Activated CD4-positive, alpha-beta T cell treated with anti-CD3 and anti-CD28 coated beads, Interleukin-2, amount 10 ng/mL, durations not matched to agents 24 days and 14 days (primary cell): ENCODE measurements around the gene PPP2R2D. TPM values are rescaled to one million over a fixed set of nuclear protein-coding genes. Genes with fewer than 3 reads are reported as not detected.
"Not testable (repeated sequence)": the region's sequence is repeated elsewhere in the genome, so short reads cannot be mapped to it uniquely, and the experiment has no call there.

Experiments used
- DNase-seq: peaks from one replicate; pipeline ENCODE4 v3.0.0; 2022
- H3K27ac Mint-ChIP-seq: one replicate; pipeline ENCODE4 v1.8.0; 2022; ENCODE audit warnings: mild to moderate bottlenecking, mixed read lengths
- H3K27me3 Mint-ChIP-seq: one replicate; pipeline ENCODE4 v1.8.0; 2022; ENCODE audit warnings: mixed read lengths
- H3K36me3 Mint-ChIP-seq: one replicate; pipeline ENCODE4 v1.8.0; 2022; ENCODE audit warnings: low read depth, mild to moderate bottlenecking, mixed read lengths
- H3K4me1 Mint-ChIP-seq: one replicate; pipeline ENCODE4 v1.8.0; 2021; ENCODE audit warnings: mixed read lengths
- H3K4me3 Mint-ChIP-seq: one replicate; pipeline ENCODE4 v1.8.0; 2022; ENCODE audit warnings: mild to moderate bottlenecking, moderate library complexity, mixed read lengths
- H3K9me3 Mint-ChIP-seq: one replicate; pipeline ENCODE4 v1.8.0; 2021; ENCODE audit warnings: mixed read lengths
- intact Hi-C: fragments of 100-400 bp; cut with micrococcal nuclease; formaldehyde crosslinking; loops from one replicate; pipeline ENCODE4 v1.15.1; 2023
- total RNA-seq: library from RNA; stranded (reverse); gene quantifications from 2 replicates; pipeline ENCODE4 v1.2.3, GENCODE V29; 2022

Gene PPP2R2D
- total RNA-seq, 1 donor from 2014 or later = 36.2 TPM

- H3K4me1 Mint-ChIP-seq, H3K9me3 Mint-ChIP-seq, H3K36me3 Mint-ChIP-seq, DNase-seq, H3K27ac Mint-ChIP-seq, H3K4me3 Mint-ChIP-seq, intact Hi-C loops: not testable (repeated sequence)
- peaks cover 16% of the 10 kb centered on the region for H3K27me3 Mint-ChIP-seq
Observed at GRCh38 chr10:131987301-131987700, 86.5 kb downstream of the PPP2R2D start.

GRCh38 chr10:131987786-131988185, 87.0 kb downstream of the PPP2R2D start:
- intact Hi-C loops, H3K27ac Mint-ChIP-seq: not testable (repeated sequence)

GRCh38 chr10:131991726-131992125, 90.9 kb downstream of the PPP2R2D start:
- no peak for DNase-seq
- Mint-ChIP-seq H3K27ac (no peak overlapping the region), H3K27me3 (peaks cover 6% of the 10 kb centered on the region), H3K36me3 (no peaks in the 10 kb centered on the region), H3K4me3 (no peak overlapping the region), H3K9me3 (peaks cover 3% of the 10 kb centered on the region), H3K4me1 (no peaks in the 10 kb centered on the region)
- intact Hi-C loops = no loop called here

More at GRCh38 chr10:131987786-131988185, 87.0 kb downstream of the PPP2R2D start:
- H3K36me3 Mint-ChIP-seq, H3K4me1 Mint-ChIP-seq, H3K4me3 Mint-ChIP-seq, DNase-seq, H3K9me3 Mint-ChIP-seq: not testable (repeated sequence)
- H3K27me3 Mint-ChIP-seq = peaks cover 16% of the 10 kb centered on the region

- Mint-ChIP-seq H3K27ac (no peak overlapping the region), H3K4me3 (no peak overlapping the region), H3K27me3 (peaks cover 8% of the 10 kb centered on the region), H3K9me3 (no peaks in the 10 kb centered on the region), H3K4me1 (no peaks in the 10 kb centered on the region), H3K36me3 (no peaks in the 10 kb centered on the region)
- intact Hi-C loops = no loop called here
- DNase-seq = no peak
Observed at GRCh38 chr10:131993275-131993674, 92.5 kb downstream of the PPP2R2D start.

GRCh38 chr10:131994435-131994834, 93.6 kb downstream of the PPP2R2D start:
- H3K36me3 Mint-ChIP-seq = no peaks in the 10 kb centered on the region
- H3K9me3 Mint-ChIP-seq = no peaks in the 10 kb centered on the region
- intact Hi-C loops = no loop called here
- H3K4me3 Mint-ChIP-seq = no peak overlapping the region
- no peak for DNase-seq
- H3K27me3 Mint-ChIP-seq = peaks cover 8% of the 10 kb centered on the region
- H3K4me1 Mint-ChIP-seq = no peaks in the 10 kb centered on the region
- H3K27ac Mint-ChIP-seq = no peak overlapping the region

GRCh38 chr10:131996466-131997365, 95.9 kb downstream of the PPP2R2D start:
- Mint-ChIP-seq H3K9me3 (no peaks in the 10 kb centered on the region), H3K27ac (no peak overlapping the region), H3K4me3 (no peak overlapping the region), H3K4me1 (no peaks in the 10 kb centered on the region), H3K27me3 (peaks cover 8% of the 10 kb centered on the region), H3K36me3 (no peaks in the 10 kb centered on the region)
- no peak for DNase-seq
- intact Hi-C loops = no loop called here

- Mint-ChIP-seq H3K4me3 (no peak overlapping the region), H3K27me3 (peaks cover 13% of the 10 kb centered on the region), H3K27ac (no peak overlapping the region), H3K9me3 (no peaks in the 10 kb centered on the region), H3K4me1 (no peaks in the 10 kb centered on the region), H3K36me3 (no peaks in the 10 kb centered on the region)
- intact Hi-C loops = no loop called here
- no peak for DNase-seq
Observed at GRCh38 chr10:131997366-131998049, 96.7 kb downstream of the PPP2R2D start.

- Mint-ChIP-seq H3K36me3 (no peaks in the 10 kb centered on the region), H3K4me3 (no peak overlapping the region), H3K4me1 (no peaks in the 10 kb centered on the region), H3K27ac (no peak overlapping the region), H3K27me3 (peaks cover 12% of the 10 kb centered on the region), H3K9me3 (no peaks in the 10 kb centered on the region)
- intact Hi-C loops = no loop called here
- DNase-seq = no peak
Observed at GRCh38 chr10:131998050-131998844, 97.4 kb downstream of the PPP2R2D start.

GRCh38 chr10:131998845-131999681, 98.3 kb downstream of the PPP2R2D start:
- no peak overlapping the region for H3K27ac Mint-ChIP-seq
- H3K9me3 Mint-ChIP-seq = no peaks in the 10 kb centered on the region
- no peak overlapping the region for H3K4me3 Mint-ChIP-seq

GRCh38 chr10:132001238-132001972, 100.6 kb downstream of the PPP2R2D start:
- H3K27ac Mint-ChIP-seq = no peak overlapping the region
- H3K4me3 Mint-ChIP-seq = no peak overlapping the region
- DNase-seq = no peak

More at GRCh38 chr10:131998845-131999681, 98.3 kb downstream of the PPP2R2D start:
- Mint-ChIP-seq H3K4me1 (no peaks in the 10 kb centered on the region), H3K27me3 (peaks cover 8% of the 10 kb centered on the region), H3K36me3 (no peaks in the 10 kb centered on the region)
- DNase-seq = no peak
- intact Hi-C loops = no loop called here

GRCh38 chr10:132002004-132002403, 101.2 kb downstream of the PPP2R2D start:
- Mint-ChIP-seq H3K9me3 (no peaks in the 10 kb centered on the region), H3K36me3 (no peaks in the 10 kb centered on the region), H3K27ac (no peak overlapping the region)

More at GRCh38 chr10:132001238-132001972, 100.6 kb downstream of the PPP2R2D start:
- Mint-ChIP-seq H3K27me3 (peaks cover 8% of the 10 kb centered on the region), H3K9me3 (no peaks in the 10 kb centered on the region), H3K4me1 (no peaks in the 10 kb centered on the region), H3K36me3 (no peaks in the 10 kb centered on the region)
- intact Hi-C loops = no loop called here

GRCh38 chr10:132003282-132003924, 102.6 kb downstream of the PPP2R2D start:
- no peak for DNase-seq
- Mint-ChIP-seq H3K36me3 (no peaks in the 10 kb centered on the region), H3K4me3 (no peak overlapping the region), H3K27me3 (peaks cover 9% of the 10 kb centered on the region), H3K9me3 (no peaks in the 10 kb centered on the region), H3K4me1 (no peaks in the 10 kb centered on the region), H3K27ac (no peak overlapping the region)
- intact Hi-C loops = no loop called here

More at GRCh38 chr10:132002004-132002403, 101.2 kb downstream of the PPP2R2D start:
- no peaks in the 10 kb centered on the region for H3K4me1 Mint-ChIP-seq
- intact Hi-C loops = no loop called here
- DNase-seq = no peak
- H3K4me3 Mint-ChIP-seq = no peak overlapping the region
- H3K27me3 Mint-ChIP-seq = peaks cover 11% of the 10 kb centered on the region
